GM18861 (cell line): Measurements from ENCODE around the gene RASA4.
"Not testable (repeated sequence)": the region's sequence is repeated elsewhere in the genome, so short reads cannot be mapped to it uniquely, and the experiment has no call there.

Experiments used
- ATAC-seq: cut with Tn5 transposase; IDR thresholded peaks from one replicate; pipeline ENCODE4 v1.9.1; 2021; ENCODE audit not compliant: unreplicated experiment

Gene RASA4

DNA sequence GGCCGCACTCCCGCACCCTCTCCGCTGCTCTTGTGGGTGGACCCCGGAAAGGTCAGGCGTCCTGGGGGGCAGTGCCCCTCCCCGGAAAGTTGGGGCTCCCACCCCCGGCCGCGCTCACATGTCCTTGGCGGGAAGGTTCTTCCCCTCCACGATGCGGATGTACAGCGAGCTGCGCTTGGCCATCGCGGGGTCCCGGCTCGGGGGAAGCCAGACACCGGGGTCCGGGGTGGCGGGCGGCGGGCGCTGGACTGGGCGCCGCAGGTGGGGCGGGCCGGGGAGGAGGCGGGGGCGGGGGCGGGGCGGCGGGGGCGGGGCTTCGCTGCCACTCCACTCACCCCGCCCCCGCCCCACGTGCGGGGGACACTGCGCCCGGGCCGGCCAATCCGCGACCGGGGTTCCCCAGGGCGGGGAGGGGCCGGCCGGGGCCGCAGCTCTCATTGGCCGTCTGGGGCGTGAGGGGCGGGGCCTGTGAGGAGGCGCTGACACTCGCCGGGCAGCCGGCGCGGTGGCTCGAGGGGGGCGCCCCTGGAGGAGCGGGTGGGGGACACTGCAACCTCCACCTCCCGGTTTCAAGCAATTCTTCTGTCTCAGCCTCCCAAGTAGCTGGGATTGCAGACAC, at the start of gene RASA4:
RASA4 (minus strand) TSS at position 250 of the 619 bp plus-strand sequence; CDS start at position 183, 67 bp downstream.
- ATAC-seq: peak; percentile 31

DNA sequence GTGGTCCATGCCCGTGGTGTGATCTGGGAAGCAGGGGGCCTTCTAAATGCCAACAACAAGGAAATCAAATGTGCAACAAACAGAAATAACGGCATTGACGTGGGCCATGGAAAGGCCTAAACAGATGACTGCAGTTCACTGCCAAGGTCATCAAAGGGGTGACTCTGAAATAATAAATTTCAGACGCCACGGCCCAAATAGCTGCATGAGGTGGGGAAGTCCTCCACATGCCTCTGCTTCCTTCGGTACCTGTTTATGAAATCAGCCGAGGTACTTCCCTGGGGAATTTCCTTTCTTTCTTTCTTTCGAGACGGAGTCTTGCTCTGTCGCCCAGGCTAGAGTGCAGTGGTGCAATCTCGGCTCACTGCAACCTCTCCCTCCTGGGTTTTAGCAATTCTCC, 48.2 kb upstream of the RASA4 start:
- not testable (repeated sequence) for ATAC-seq

DNA sequence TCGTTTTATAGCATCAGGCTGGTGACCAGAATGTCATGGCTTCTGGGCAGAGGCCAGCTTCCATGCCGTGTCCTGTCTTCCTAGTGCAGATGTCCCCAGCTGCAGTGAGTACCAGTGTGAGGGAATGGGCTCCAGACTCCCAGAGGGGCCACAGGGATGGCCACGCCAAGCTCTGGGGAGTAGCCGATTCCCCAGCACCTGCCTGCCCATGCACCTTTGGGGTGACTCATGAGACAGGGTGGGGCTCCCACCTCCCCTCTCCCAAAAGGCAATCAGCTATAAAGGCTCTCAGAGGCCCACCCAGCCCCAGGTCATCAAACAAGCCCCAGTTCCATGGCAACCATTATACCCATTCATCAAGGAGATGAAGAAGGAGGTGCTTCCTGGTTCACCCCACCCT, 33.4 kb upstream of the RASA4 start, which contains the start of gene SPDYE2B:
SPDYE2B (plus strand) TSS at position 396 of the 400 bp plus-strand sequence. CDS start 2,030 bp downstream, outside the sequence.
- not testable (repeated sequence) for ATAC-seq

DNA sequence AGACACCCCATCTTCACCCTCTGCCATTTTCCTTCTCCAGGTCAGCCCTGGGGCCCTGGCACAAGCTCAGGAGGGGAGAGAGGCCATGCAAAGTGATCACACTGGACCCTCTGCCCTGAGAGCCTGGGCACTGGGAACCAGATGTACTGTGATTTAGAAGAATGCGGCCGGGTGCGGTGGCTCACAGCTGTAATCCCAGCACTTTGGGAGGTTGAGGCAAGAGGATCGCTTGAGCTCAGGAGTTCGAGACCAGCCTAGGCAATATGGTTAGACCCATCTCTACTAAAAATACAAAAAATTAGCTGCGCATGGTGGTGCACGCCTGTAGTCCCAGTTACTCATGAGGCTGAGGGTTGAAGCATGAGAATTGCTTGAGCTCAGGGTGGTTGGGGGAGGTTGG, 31.3 kb upstream of the RASA4 start:
- ATAC-seq: not testable (repeated sequence)

DNA sequence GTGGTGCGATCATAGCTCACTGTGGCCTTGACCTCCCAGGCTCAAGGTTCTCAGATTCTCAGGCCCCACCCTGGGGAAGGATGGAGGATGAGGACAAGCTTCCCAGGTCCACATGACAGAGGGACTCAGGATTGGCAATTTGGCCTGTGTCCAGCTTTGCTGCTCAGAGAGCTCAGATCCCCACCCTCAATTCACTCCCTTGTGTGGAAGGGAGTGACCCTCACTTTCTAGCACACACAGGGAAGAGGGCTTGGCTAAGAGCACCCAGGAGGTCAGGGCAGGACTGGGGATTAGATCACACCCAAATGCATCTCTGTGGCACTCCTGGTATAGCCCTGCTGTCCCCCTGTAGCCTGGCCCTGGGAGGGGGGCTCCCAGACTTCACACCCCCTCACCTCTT, 26.8 kb upstream of the RASA4 start:
- not testable (repeated sequence) for ATAC-seq

DNA sequence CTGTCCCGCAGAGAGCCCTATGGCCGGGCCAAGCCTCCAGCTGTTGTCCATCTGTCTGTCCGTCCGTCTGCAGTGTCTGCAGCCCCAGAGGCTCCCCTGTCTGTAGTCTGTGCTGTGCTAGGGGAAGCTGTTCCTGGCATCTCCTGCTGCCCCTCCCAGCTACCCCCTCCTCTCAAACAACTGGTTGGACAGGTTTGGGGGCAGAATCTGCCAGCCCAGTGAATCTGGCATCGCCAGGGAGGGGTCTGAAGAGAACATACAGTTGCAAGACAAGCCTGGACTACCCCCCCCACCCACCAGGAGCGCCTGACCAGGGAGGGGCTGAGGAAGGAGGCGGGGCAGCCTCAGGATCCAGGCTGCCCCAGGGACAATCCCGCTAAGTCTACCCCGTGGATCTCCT, 26.1 kb upstream of the RASA4 start, which contains the start of gene UPK3BL1:
UPK3BL1 (minus strand) TSS at position 101 of the 400 bp plus-strand sequence; CDS start at position 51, 50 bp downstream.
- not testable (repeated sequence) for ATAC-seq

DNA sequence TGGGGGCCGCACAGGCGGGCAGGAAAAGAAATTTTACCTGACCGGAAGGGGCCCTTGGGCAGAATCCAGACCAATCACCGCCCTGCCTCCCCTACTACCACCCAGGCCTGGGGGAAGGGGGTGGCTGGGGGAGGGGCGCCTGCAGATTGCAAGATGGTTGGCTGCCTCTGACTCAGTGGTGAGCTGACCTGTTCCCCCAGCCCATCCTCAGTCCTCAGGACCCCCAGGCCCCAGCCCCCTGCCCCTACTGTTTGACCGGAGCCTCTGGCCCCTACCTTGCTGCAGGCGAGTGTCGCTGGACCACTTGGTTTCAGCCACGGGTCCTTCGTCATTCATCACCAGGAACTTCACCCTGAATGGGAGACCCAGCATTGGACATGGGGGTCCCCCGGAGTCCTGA, 22.3 kb upstream of the RASA4 start:
- ATAC-seq: not testable (repeated sequence)

DNA sequence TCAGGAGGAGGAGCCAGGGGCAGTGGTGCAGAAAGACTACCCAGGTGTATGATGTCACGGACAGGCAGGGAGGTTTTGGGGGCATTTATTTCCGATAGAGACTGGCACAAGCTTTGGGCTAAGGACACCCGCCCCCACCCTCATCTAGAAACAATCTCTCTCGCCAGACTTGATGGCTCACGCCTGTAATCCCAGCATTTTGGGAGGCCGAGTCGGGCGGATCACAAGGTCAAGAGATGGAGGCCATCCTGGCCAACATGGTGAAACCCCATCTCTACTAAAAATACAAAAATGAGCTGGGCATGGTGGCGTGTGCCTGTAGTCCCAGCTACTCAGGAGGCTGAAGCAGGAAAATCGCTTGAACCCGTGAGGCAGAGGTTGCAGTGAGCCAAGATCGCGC, 20.4 kb upstream of the RASA4 start:
- ATAC-seq: not testable (repeated sequence)

DNA sequence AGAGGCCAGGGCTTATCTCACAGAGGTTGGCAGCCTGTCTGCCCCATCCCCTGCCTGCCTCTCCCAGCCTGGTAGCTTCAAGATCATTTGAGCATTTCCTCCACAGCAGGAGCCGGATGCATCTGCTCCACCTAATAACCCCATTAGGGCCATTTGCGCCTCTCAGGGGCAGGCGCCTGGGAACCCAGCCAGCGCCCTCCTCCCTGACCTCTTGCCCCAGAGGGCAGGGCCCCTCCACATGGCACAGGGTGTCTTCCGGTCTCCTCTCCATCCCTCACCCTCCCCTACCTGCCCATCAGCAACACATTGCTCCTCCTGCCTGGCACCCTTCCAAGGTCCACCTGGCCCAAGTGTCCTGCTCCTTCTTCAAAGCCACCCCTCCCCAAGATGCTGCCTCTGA, 18.8 kb upstream of the RASA4 start:
- not testable (repeated sequence) for ATAC-seq

DNA sequence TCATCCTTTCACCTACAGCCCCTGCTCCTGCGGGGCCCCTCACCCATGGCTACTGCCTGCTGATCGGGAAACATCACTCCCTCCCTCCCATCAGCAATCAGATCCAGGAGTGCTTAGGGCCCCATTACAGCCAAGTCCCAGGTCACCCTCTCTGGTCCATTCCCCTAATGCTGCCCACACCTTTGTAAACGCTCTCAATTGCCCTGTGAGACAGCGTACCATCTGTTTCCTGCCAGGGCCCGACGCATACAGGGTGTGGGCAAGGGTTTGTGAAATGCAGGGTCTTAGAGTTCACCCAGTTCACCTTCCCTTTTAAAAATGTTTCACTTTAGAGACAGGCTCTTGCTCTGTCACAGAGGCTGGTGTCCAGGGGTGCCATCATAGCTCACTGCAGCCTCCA, 17.7 kb upstream of the RASA4 start:
- not testable (repeated sequence) for ATAC-seq

DNA sequence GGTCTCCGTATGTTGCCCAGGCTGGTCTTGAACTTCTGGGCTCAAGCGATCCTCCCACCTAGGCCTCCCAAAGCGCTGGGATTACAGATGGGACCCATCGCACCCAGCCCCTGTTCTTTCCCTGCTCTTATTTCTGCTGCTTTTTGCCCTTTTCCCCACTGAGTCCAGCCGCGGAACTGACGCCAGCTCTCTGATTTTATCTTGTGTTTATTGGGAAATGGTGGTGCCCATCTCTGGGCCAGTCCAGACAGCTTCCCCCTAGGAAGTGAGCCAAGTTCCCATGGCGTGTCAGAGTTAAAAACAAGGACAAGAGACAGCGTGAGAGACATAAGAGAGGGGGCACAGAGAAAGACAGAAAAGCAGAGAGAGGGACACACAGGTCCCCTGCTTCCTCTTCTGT, 14.1 kb upstream of the RASA4 start:
- not testable (repeated sequence) for ATAC-seq

DNA sequence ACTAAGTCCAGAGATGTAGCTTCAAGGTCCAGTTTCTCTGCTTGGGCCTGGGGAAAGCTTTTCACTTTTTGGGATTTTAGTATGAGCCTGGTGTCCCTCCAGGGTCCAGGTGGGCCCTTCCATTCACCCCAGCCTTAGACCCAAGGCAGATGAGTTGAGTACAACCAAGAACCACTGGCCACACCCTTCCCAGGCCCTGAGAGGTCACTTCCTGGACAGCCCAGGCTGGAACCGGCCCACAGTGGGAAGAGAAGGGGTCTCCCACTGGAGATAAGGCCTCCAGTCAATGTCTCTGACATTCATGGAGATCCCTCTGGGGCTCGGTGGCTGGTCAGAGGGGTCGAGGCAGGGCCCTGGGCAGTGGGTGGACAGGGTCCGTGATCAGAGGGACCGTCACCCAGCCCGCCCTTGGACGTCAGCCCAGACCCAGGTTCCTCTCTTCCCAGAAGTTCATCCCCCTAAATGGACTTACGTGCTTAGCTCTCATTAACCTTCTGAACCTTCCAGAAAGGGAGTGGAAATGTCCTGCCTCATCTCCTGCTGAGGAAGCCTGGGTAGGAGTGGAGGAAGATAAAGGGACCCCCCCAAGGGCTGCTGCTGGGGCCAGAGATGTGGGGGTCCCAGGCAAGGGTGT, 10.8 kb upstream of the RASA4 start:
- not testable (repeated sequence) for ATAC-seq

DNA sequence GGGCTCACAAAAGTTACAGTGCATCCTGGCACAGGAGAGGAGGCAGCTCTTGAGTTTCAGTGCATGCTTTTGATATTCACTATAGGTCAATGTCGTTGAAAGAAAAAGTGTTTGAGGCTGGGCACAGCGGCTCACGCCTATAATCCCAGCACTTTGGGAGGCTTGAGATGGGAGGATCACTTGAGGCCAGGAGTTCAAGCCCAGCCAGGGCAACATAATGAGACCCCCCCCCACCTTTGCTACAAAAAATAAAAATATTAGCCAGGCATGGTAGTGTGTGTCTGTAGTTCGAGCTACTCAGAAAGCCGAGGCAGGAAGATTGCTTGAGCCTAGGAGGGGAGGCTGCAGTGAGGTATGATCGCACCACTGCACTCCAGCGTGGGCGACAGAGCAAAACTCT, 1.6 kb upstream of the RASA4 start:
- not testable (repeated sequence) for ATAC-seq

DNA sequence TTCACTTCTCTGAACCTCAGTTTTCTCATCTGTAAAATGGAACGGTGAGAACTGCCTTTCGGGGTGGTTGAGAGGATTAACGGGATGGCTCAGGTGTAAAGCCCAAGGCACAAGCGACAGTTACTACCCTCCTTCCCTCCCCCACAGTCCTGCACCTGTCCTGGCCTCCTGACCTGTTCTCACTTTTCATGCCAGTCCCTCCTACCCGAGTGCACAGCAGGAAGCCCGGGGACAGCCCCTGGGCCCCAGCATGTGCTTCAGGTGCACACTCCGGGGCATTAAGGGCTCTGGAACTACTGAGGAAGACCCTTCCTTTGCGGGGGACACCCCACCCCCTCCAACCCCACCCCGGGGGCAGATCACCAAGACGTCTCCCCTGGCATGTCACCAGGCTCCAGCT, 626 bp downstream of the RASA4 start:
- not testable (repeated sequence) for ATAC-seq

DNA sequence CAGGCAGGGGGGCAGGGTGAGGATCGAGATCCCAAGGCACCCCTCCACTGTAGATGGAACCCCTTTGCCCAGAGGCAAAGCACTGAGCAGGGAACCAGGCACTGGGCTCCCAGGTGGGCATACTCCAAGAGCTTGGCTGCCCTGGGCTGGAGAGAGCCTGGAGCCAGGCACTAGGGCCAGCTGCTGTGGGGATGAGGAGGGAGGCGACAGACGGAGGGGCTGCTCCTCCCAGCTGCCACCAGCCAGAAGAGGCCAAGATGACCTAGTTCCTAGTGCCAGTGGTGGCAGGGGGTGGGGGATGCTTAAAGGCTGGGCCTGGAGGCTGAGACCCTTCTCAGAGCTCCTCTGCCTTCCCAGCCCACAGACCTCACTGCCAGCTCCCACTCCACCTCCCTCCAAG, 1.7 kb downstream of the RASA4 start:
- ATAC-seq: not testable (repeated sequence)

DNA sequence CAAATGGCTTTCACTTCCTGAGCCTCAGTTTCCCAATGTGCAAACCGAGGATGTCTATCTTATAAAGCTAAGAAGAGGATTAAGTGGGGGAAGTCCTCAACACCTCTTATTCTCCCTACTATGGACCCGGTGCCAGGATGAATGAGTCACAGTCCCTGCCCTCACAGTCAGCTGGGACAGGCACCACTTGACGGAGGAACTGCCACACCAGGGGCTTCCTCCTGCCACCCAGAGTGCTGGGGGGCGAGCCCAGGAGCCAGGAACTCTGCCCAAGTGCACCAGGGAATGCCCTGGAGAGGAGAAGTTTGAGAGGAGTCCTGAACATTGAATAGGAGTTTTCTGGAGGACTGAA, 2.2 kb downstream of the RASA4 start:
- peak; percentile 17 for ATAC-seq

DNA sequence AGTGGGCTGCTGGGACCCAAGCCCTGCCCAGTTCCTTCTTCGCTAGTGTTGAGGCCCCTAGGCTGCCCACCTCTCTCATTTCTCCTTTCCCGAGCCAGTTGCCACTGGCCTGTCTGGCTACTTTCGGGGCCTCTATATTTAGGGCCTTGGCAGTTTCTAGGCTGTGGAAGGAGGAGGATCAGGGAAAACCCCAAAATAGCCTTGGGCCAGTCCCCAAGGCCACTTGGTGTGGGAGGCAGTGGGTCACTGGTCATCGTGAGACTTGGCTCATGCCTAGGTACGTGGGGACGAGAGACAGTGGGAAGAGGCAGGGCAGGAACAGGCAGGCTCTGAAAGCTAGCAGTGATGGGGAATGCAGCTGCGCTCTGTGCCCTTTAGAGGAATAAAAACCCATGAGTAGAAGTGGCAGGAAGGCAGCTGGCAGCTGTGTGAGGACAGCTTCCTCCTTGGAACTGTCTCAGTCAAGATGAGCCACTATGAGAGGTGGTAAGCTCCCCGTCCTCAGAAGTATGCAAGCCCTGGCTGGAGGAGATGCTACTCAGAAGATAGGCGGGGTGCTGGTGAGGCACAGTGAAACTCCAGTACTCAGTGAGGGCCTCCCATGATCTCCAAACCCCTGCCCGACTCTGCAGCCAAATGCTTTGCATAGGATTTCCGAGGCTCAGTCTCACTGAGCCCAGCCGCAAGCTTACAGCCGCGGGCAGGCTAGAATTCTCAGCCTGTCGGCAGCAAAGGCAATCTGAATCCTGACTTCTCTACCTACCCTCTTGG, 2.8 kb downstream of the RASA4 start:
- ATAC-seq: peak; percentile 63

DNA sequence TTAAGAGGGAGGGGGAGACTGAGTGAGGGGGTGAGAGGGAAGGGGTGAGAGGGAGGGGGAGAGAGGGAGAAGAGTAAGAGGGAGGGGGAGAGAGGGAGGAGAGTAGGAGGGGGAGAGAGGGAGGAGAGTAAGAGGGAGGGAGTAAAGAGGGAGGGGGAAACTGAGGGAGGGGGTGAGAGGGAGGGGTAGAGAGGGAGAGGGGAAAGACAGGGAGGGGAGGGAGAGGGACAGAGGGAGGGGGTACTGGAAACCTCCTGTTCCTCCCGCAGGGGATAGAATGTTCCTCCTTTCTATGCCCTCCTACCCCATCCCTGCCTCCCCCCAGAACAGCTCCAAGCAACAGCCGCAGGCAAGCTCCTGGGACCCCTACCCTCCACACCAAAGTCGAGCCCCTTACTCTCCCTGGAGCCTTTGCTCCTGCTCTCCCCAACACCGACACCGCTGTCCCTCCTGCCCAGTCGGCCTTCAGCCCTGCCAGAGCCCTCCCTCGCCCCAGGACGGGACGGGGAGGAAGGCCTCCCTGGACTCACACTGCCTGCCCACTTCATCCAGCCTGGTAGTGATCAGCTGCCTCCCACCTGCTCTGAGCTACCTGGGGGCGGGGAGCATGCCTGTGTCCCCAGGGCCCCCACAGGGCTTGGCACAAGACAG, 4.8 kb downstream of the RASA4 start:
- ATAC-seq: not testable (repeated sequence)

DNA sequence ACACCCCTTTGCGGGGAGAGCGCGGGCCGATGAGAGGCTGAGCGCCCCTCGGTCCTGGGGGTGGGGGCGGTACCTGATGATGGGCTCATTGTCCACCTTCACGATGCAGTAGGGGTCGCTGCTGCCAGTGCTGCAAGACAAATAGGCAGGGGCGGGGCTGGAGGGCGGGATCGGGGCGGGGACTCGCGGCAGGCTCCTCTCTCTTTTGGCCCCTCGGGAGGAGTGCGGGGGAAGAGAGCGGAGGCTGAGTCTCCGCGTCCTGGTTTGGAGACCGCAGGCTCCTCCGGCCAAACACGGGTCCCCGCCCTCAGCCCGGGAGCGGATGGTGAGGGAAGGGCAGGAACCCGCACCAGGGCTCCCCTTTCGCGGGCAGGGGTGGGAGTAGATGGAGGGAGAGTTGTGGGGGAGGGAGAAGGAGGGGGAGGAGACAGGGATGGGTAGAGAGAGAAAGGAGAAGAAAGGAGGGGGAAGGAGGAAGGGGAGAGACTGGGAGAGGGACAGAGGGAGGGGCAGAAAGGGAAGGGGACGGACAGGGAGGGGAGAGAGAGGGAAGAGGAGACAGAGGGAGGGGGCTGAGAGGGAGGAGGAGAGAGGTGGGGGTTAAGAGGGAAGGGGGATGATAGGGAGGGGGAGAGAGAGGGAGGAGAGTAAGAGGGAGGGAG, 5.4 kb downstream of the RASA4 start:
- peak; percentile 16 for ATAC-seq

DNA sequence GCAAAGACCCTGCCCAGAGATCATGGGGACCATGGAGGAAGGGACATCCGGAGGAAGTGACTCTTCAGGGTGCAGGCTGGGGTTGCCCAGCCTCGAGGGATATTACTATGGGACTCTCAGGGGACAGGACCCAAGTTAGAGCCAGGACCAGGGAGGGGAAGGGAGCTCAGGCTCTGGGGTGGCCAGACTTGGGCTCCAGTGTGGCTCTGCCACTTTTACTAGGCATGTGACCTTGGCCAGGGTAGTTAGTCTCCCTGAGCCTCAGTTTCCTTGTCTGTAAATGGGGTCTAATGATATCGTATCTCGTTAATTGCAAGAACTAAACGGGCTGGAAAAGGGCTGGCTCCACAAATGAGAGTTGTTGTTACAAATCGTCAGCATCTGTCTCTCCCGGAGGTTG, 6.1 kb downstream of the RASA4 start:
- not testable (repeated sequence) for ATAC-seq

DNA sequence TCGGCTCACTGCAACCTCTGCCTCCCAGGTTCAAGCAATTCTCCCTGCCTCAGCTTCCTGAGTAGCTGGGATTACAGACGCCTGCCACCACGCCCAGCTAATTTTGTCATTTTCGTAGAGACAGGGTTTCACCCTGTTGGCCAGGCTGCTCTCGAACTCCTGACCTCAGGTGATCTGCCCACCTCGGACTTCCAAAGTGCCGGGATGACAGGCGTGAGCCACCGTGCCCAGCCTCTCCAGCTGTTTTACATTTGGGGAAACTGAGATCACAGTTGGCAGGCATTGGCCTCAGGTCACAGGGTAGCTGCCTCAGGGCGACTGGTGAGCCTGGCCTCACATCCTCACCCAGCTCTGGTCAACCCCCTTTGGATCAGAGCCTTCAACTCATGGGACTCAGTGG, 6.8 kb downstream of the RASA4 start:
- ATAC-seq: not testable (repeated sequence)
